Activated CD8-positive, alpha-beta T cell treated with anti-CD3 and anti-CD28 coated beads for 36 hours (primary cell): ENCODE measurements around the gene RFX2. TPM values are rescaled to one million over a fixed set of nuclear protein-coding genes. Genes with fewer than 3 reads are reported as not detected.

Experiments used
- ATAC-seq: fragments of 200-7000 bp; cut with Tn5 transposase; one replicate; pipeline ENCODE4 v1.10.0; 2021; ENCODE audit warnings: mild to moderate bottlenecking, moderate library complexity
- CTCF ChIA-PET: fragments of 350-600 bp; sonication (Branson Sonifier 250); formaldehyde crosslinking; loops from one replicate; lab custom pipeline; 2021; ENCODE audit warnings: antibody characterized with exemption; lab: Charles Lee
- POLR2A ChIA-PET: fragments of 350-600 bp; sonication (Branson Sonifier 250); formaldehyde crosslinking; loops from one replicate; lab custom pipeline; 2021; ENCODE audit warnings: antibody characterized with exemption; lab: Charles Lee
- DNase-seq: peaks from one replicate; pipeline ENCODE4 v3.0.0-alpha.2; 2020
- H3K27ac Mint-ChIP-seq: one replicate; pipeline ENCODE4 v1.8.0; 2021; ENCODE audit warnings: mild to moderate bottlenecking, mixed read lengths
- H3K27me3 Mint-ChIP-seq: one replicate; pipeline ENCODE4 v1.8.0; 2021; ENCODE audit warnings: mixed read lengths
- H3K36me3 Mint-ChIP-seq: one replicate; pipeline ENCODE4 v1.8.0; 2021; ENCODE audit warnings: low read depth, mixed read lengths
- H3K4me1 Mint-ChIP-seq: one replicate; pipeline ENCODE4 v1.8.0; 2021; ENCODE audit warnings: low read depth, mixed read lengths
- H3K4me3 Mint-ChIP-seq: one replicate; pipeline ENCODE4 v1.8.0; 2021; ENCODE audit warnings: mild to moderate bottlenecking, moderate library complexity, mixed read lengths
- H3K9me3 Mint-ChIP-seq: one replicate; pipeline ENCODE4 v1.8.0; 2021; ENCODE audit warnings: mixed read lengths
- intact Hi-C: fragments of 100-400 bp; cut with micrococcal nuclease; formaldehyde crosslinking; loops from one replicate; pipeline ENCODE4 v1.10.0; 2022
- total RNA-seq, 2 experiments: library from RNA; stranded (reverse); gene quantifications; one replicate each; pipeline ENCODE4 v1.2.3, GENCODE V29; 2021
- TF ChIP-seq, protein P1 (sequence below): fragments of 200-600 bp; IDR thresholded peaks from one replicate; pipeline ENCODE4 v1.8.0; 2022; ENCODE audit warnings: antibody characterized with exemption, mild to moderate bottlenecking

Gene RFX2
- total RNA-seq, 2 experiments from 2014 or later, result 8.9 to 10.5 TPM

DNA sequence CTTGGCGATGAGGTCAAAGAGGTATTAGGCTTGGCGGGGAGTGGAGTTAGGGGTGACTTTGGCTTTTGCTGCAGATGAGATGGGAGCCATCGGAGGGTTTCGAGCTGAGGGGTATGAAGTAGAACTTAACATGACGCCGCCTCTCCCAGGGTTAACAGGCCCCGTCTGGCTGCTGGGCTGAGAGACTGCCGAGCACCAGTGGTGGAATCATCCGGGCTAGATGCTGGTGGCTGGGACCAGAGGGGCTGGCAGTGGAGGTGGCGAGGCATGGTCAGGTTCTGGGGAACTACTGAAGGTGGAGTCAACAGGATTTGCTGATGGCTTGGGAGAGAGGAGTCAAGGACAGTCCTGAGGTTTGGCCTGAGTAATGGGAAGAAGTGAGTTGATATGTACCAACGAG, 4.9 kb downstream of the RFX2 start:
- TF ChIP-seq, protein P1, sequence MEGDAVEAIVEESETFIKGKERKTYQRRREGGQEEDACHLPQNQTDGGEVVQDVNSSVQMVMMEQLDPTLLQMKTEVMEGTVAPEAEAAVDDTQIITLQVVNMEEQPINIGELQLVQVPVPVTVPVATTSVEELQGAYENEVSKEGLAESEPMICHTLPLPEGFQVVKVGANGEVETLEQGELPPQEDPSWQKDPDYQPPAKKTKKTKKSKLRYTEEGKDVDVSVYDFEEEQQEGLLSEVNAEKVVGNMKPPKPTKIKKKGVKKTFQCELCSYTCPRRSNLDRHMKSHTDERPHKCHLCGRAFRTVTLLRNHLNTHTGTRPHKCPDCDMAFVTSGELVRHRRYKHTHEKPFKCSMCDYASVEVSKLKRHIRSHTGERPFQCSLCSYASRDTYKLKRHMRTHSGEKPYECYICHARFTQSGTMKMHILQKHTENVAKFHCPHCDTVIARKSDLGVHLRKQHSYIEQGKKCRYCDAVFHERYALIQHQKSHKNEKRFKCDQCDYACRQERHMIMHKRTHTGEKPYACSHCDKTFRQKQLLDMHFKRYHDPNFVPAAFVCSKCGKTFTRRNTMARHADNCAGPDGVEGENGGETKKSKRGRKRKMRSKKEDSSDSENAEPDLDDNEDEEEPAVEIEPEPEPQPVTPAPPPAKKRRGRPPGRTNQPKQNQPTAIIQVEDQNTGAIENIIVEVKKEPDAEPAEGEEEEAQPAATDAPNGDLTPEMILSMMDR, result no peak
- CTCF ChIA-PET, result interaction anchor here (0.8 to 2.3 kb wide), 5 partner anchors 21 to 156 kb away, joined by 3 to 7 read pairs (median 3); no protein-coding TSS in a partner anchor
- peaks cover 3% of the 10 kb centered on the region for H3K27me3 Mint-ChIP-seq
- POLR2A ChIA-PET, result interaction anchor here (0.8 to 1.5 kb wide), 2 partner anchors 8 to 133 kb away, joined by 3 read pairs; no protein-coding TSS in a partner anchor
- no peaks in the 10 kb centered on the region for H3K9me3 Mint-ChIP-seq
- H3K4me1 Mint-ChIP-seq, result peaks cover 21% of the 10 kb centered on the region
- H3K36me3 Mint-ChIP-seq, result no peaks in the 10 kb centered on the region
- no peak overlapping the region for H3K27ac Mint-ChIP-seq
- intact Hi-C loops, result no loop called here
- DNase-seq, result no peak
- no peak for ATAC-seq
- H3K4me3 Mint-ChIP-seq, result no peak overlapping the region

DNA sequence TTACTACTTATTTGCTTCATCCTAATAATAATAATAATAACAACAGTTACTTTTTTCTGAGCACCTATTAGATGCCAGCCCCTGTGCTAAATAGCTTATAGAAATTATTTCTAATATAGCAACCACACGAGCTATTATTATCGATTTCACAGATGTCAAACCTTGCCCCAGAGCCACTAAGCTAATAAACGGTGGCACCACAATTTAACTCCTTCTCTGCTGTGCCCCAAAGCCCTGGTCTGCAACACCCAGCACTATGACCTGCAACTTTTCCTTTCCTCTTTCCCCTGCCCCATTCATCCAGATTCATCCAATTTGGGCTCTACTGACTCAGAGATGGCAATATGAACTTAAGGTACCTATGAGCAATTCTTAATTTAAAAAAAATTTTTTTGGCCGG, 6.4 kb downstream of the RFX2 start:
- intact Hi-C loops, result no loop called here
- Mint-ChIP-seq H3K36me3 (peaks cover 5% of the 10 kb centered on the region), H3K4me3 (no peak overlapping the region), H3K27me3 (peaks cover 2% of the 10 kb centered on the region), H3K27ac (no peak overlapping the region), H3K9me3 (peaks cover 4% of the 10 kb centered on the region), H3K4me1 (peaks cover 22% of the 10 kb centered on the region)
- CTCF ChIA-PET, result interaction anchor here (0.6 to 1.7 kb wide), 2 partner anchors 22 to 309 kb away, joined by 3 to 5 read pairs; no protein-coding TSS in a partner anchor
- ATAC-seq (no peak), DNase-seq (no peak)
- TF ChIP-seq, protein P1, result no peak
- POLR2A ChIA-PET, result no interaction called here

DNA sequence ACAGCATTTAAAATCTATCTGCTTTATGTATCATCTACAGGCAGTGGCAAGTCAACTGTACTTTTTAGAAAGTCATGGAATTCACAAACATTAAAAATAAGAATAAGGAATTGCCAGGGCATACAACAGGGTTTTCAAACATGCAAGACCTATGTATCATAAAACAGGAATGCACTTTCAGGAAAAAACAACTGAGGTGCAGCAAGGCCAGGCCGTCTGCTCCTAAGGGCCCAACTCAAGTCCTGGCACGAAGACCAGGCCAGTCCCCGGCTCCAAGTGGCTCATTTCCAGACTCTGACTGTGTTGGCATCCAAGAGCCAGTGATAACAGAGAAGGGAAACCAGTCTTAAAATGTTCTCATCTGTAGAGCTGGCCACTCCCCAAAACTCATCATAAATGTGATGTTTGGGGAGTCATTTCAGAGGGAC, 7.1 kb downstream of the RFX2 start:
- CTCF ChIA-PET, result interaction anchor here (1.7 kb wide), 1 partner anchor 22 kb away, joined by 5 read pairs; no protein-coding TSS in a partner anchor
- intact Hi-C loops, result no loop called here
- peaks cover 15% of the 10 kb centered on the region for H3K4me1 Mint-ChIP-seq

DNA sequence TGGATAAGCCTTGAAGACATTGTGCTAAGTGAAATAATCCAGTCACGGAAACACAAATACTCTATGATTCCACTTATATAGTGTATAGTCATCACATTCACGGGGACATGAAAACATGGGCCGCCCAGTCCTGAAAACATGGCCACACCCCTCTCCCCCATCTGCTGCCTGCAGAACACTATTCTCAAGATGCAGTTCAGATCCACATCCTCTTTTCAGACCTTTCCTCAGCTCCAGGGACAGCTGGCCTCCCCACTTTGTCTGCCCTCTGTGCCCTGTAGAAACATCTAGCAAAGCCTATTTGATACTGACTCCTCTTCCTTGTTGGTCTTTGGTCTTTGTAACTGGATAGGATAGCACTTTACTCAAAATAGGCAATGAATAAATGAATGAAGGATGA, 8.3 kb downstream of the RFX2 start:
- no peak for ATAC-seq
- no peak overlapping the region for H3K4me3 Mint-ChIP-seq

More for the DNA sequence above, 7.1 kb downstream of the RFX2 start:
- H3K9me3 Mint-ChIP-seq, result peaks cover 4% of the 10 kb centered on the region
- H3K27me3 Mint-ChIP-seq, result no peaks in the 10 kb centered on the region
- TF ChIP-seq, protein P1, result no peak
- ATAC-seq, result no peak
- H3K4me3 Mint-ChIP-seq, result no peak overlapping the region
- POLR2A ChIA-PET, result no interaction called here
- peaks cover 5% of the 10 kb centered on the region for H3K36me3 Mint-ChIP-seq
- no peak for DNase-seq
- no peak overlapping the region for H3K27ac Mint-ChIP-seq

More for the DNA sequence above, 8.3 kb downstream of the RFX2 start:
- Mint-ChIP-seq H3K9me3 (peaks cover 4% of the 10 kb centered on the region), H3K4me1 (peaks cover 12% of the 10 kb centered on the region), H3K27ac (no peak overlapping the region), H3K27me3 (no peaks in the 10 kb centered on the region), H3K36me3 (peaks cover 5% of the 10 kb centered on the region)
- intact Hi-C loops, result no loop called here
- CTCF ChIA-PET, result interaction anchor here (1.4 kb wide), 1 partner anchor 23 kb away, joined by 4 read pairs; no protein-coding TSS in a partner anchor
- POLR2A ChIA-PET, result no interaction called here
- TF ChIP-seq, protein P1, result no peak
- DNase-seq, result no peak
